NCI-H2227 treated with DMSO at 0.1 percent for 48 hours (cell line): ENCODE results near the gene TRIM47.
A peak's percentile ranks its signal among the peaks of the same experiment; 100 is the strongest.

Experiments
- DNase-seq: peaks from one replicate; lab custom pipeline; 2025; lab: John Stamatoyannopoulos, UW

TRIM47 gene

GRCh38 chr17:75909051-75909811 is 30.9 kb upstream of the TRIM47 start:
- no peak for DNase-seq

- DNase-seq, result peak; percentile 50
Observed at GRCh38 chr17:75908201-75908600, 29.8 kb upstream of the TRIM47 start.

- DNase-seq, result no peak
Observed at GRCh38 chr17:75906143-75906884, 27.9 kb upstream of the TRIM47 start.

GRCh38 chr17:75904749-75905521 is 26.6 kb upstream of the TRIM47 start, which contains the start of gene MRPL38:
Gene MRPL38 (minus strand): TSS chr17:75904884. CDS start chr17:75904875, 9 bp downstream.
- DNase-seq, result peak; percentile 95

GRCh38 chr17:75902406-75902805 is 24.0 kb upstream of the TRIM47 start:
- DNase-seq, result no peak

GRCh38 chr17:75901727-75902126 is 23.3 kb upstream of the TRIM47 start:
- DNase-seq, result no peak

- DNase-seq, result no peak
Observed at GRCh38 chr17:75900691-75901533, 22.5 kb upstream of the TRIM47 start.

- no peak for DNase-seq
Observed at GRCh38 chr17:75899767-75900468, 21.5 kb upstream of the TRIM47 start.

GRCh38 chr17:75899353-75899752 is 21.0 kb upstream of the TRIM47 start:
- DNase-seq, result no peak

- no peak for DNase-seq
Observed at GRCh38 chr17:75898791-75899190, 20.4 kb upstream of the TRIM47 start.

- DNase-seq, result no peak
Observed at GRCh38 chr17:75898065-75898464, 19.7 kb upstream of the TRIM47 start.

GRCh38 chr17:75897160-75898019 is 19.0 kb upstream of the TRIM47 start:
- DNase-seq, result no peak

GRCh38 chr17:75896415-75897159 is 18.2 kb upstream of the TRIM47 start, which contains the start of gene TRIM65:
Gene TRIM65 (minus strand): TSS chr17:75896951. CDS start chr17:75896937, 14 bp downstream.
- no peak for DNase-seq

GRCh38 chr17:75895370-75896155 is 17.2 kb upstream of the TRIM47 start:
- DNase-seq, result no peak

GRCh38 chr17:75894049-75894733 is 15.8 kb upstream of the TRIM47 start:
- no peak for DNase-seq

- no peak for DNase-seq
Observed at GRCh38 chr17:75893305-75894048, 15.1 kb upstream of the TRIM47 start.
